D721Med (cell line): ENCODE measurements around the gene TSPAN14.

Experiments
- DNase-seq: peaks from one replicate; pipeline ENCODE4 v3.0.0; 2011; ENCODE audit warnings: low spot score; ENCODE audit not compliant: insufficient read length
- FAIRE-seq: peaks from 2 replicates; lab custom pipeline; 2011; peaks lifted over from hg19 to GRCh38; lab: Jason Lieb, UNC
- CTCF ChIP-seq: IDR thresholded peaks from 2 replicates; pipeline ENCODE4 v1.5.1; 2012; ENCODE audit warnings: mild to moderate bottlenecking, control low read depth; ENCODE audit not compliant: insufficient read depth; ENCODE audit errors: missing control alignments

Gene TSPAN14

GRCh38 chr10:80453842-80454512 is at the start of gene TSPAN14:
TSPAN14 (plus strand) TSS chr10:80454310; CDS start chr10:80489234, 34,924 bp downstream.
- TF ChIP-seq CTCF, result no peak
- no peak for FAIRE-seq
- DNase-seq, result peak; percentile 88

GRCh38 chr10:80405035-80405434 is 49.1 kb upstream of the TSPAN14 start:
- DNase-seq (no peak), FAIRE-seq (no peak)
- TF ChIP-seq CTCF, result no peak

- no peak for FAIRE-seq
- no peak for DNase-seq
- TF ChIP-seq CTCF, result no peak
Measured at GRCh38 chr10:80405626-80406025, 48.5 kb upstream of the TSPAN14 start.

- DNase-seq (no peak), FAIRE-seq (no peak)
- TF ChIP-seq CTCF, result no peak
Measured at GRCh38 chr10:80406204-80406603, 47.9 kb upstream of the TSPAN14 start.

GRCh38 chr10:80407812-80408241 is 46.3 kb upstream of the TSPAN14 start:
- DNase-seq (no peak), FAIRE-seq (no peak)
- no peak for TF ChIP-seq CTCF

GRCh38 chr10:80408242-80409101 is 45.6 kb upstream of the TSPAN14 start, which contains the start of gene PRXL2A:
PRXL2A (plus strand) TSS chr10:80408551; CDS start chr10:80420468, 11,917 bp downstream.
- no peak for FAIRE-seq
- DNase-seq, result peak; percentile 94
- TF ChIP-seq CTCF, result no peak
